ENCODE data around the gene GLRX.

DNA sequence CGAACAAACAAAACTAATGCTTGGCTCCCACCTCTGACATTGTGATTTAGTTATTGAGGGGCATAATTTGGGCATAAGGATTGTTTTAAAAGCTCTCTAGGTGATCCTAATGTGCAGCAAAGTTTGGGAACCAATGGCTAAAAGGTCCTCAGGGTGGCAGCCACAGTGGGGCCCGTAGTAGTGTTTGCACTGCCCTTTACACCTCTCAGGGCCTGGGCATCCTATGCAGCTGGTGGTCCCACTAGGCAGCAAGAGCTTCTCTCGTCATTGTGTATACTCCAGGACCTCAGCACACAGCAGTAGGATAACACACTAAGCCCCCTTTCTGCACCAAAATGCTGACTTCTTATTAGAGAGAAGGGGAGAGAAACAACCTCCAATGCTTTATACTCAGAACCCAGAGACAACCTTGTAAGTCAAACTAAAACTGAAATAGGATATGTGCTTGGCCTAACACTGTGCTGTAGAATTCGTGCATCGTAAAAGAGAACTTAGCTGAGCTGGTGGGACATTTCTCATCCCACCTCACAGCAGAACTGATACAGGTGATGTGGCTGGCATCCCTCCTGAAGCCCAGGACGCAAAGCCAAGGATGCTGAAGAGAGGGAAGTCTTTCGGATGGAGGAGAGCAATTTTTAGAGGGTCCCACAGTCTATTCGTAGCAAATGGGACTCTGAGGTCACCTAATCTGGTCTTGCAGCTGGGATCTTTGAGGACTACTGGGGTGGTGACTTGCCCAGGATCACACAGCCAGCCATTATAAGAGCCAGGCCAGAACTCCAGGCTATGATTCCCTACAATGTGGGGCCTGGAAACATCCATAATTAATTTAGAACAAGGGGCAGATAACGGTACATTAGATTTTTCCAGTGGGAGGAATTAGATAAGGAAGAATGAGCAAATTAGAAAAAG lies 1.2 kb downstream of the GLRX start:
- TF ChIP-seq POLR2A (IDR thresholded peaks at IDR 0.05) = no peak
- TF ChIP-seq, protein P1, sequence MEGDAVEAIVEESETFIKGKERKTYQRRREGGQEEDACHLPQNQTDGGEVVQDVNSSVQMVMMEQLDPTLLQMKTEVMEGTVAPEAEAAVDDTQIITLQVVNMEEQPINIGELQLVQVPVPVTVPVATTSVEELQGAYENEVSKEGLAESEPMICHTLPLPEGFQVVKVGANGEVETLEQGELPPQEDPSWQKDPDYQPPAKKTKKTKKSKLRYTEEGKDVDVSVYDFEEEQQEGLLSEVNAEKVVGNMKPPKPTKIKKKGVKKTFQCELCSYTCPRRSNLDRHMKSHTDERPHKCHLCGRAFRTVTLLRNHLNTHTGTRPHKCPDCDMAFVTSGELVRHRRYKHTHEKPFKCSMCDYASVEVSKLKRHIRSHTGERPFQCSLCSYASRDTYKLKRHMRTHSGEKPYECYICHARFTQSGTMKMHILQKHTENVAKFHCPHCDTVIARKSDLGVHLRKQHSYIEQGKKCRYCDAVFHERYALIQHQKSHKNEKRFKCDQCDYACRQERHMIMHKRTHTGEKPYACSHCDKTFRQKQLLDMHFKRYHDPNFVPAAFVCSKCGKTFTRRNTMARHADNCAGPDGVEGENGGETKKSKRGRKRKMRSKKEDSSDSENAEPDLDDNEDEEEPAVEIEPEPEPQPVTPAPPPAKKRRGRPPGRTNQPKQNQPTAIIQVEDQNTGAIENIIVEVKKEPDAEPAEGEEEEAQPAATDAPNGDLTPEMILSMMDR (IDR thresholded peaks at IDR 0.05) = no peak
